H1 (cell line): ENCODE measurements around the gene NIN.

Source experiments
- EZH2 ChIP-seq: fragments of 200-600 bp; sonication (generic); IDR thresholded peaks from 2 replicates; pipeline ENCODE4 v1.7.1; 2012; ENCODE audit warnings: low read depth, mild to moderate bottlenecking, moderate library complexity, low read length, inconsistent platforms; ENCODE audit not compliant: severe bottlenecking
- HDAC2 ChIP-seq, 2 experiments: fragments of 300-600 bp in 1 of 2; sonication (generic) in 1 of 2; IDR thresholded peaks; 2 replicates each; pipeline ENCODE4 v1.6.1; 2011 to 2012; ENCODE audit warnings: low read depth in 2 of 2, low read length in 2 of 2, mild to moderate bottlenecking in 2 of 2, moderate library complexity in 2 of 2, borderline replicate concordance in 1 of 2, inconsistent platforms in 1 of 2
- HDAC6 ChIP-seq: IDR thresholded peaks from one replicate; pipeline ENCODE4 v1.7.1; 2012; ENCODE audit warnings: low read depth, mild to moderate bottlenecking, inconsistent platforms, low read length, moderate library complexity
- JUND ChIP-seq: IDR thresholded peaks from 2 replicates; pipeline ENCODE4 v1.6.1; 2011; ENCODE audit warnings: mild to moderate bottlenecking, improper control_type of control experiment, low read length
- MAFK ChIP-seq: IDR thresholded peaks from 2 replicates; pipeline ENCODE4 v1.6.1; 2012; ENCODE audit warnings: low read depth, mild to moderate bottlenecking, improper control_type of control experiment, low read length
- POLR2A ChIP-seq, 2 experiments: IDR thresholded peaks; 1 replicate in 1 of 2; 2 replicates in 1 of 2; pipeline ENCODE4 v1.6.1; 2011; ENCODE audit warnings: low read depth in 2 of 2, low read length in 2 of 2, mild to moderate bottlenecking in 2 of 2; ENCODE audit errors: control extremely low read depth in 1 of 2
- POLR2AphosphoS5 ChIP-seq: IDR thresholded peaks from 2 replicates; pipeline ENCODE4 v1.6.1; 2011; ENCODE audit warnings: low read depth, low read length
- SP1 ChIP-seq: IDR thresholded peaks from 2 replicates; pipeline ENCODE4 v1.6.1; 2011; ENCODE audit warnings: low read depth, low read length
- TF ChIP-seq, protein P1 (sequence below), 3 experiments: IDR thresholded peaks; 1 replicate in 2 of 3; 2 replicates in 1 of 3; pipeline versions ENCODE4 v1.5.1 to v1.6.1; 2011; ENCODE audit warnings: low read length in 3 of 3, mild to moderate bottlenecking in 3 of 3, inconsistent platforms in 2 of 3, low read depth in 1 of 3, moderate library complexity in 1 of 3; ENCODE audit not compliant: insufficient read depth in 1 of 3; ENCODE audit errors: control extremely low read depth in 1 of 3
- TF ChIP-seq, protein P2 (sequence below): IDR thresholded peaks from 2 replicates; pipeline ENCODE4 v1.6.1; 2012; ENCODE audit warnings: inconsistent platforms

DNA sequence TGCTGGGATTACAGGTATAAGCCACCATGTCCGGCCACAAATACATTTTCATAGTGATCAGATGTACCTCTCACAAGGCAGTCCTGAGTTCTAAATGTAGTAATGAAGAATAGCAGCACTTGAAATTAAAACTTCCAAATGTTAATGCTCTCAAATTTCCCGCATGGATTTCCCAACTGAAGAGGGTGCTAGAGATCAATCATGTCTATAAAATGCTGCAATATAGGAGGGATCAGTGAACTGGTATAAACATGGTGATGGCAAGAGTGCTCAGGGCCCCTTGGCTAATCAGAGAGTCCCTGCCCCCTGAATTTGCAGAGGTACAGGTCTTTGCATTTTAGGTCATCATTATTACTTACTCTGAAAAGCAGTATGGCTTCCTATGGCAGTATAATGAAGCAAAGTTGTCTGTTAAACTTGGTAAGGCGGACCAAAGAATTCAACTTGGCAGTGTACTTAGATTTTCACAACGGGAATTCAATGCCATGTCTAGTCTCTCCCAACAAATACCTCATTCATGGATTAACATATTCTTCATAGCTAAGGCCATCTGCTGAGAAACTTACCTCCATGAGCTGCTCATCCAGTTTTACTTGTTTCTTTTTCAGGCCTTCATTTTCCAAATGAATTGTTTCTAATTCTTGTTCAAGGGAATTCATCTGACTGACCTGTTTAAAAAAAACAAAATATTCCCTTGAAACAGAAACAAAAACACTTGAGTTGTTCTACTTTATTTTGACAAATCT is 95.8 kb downstream of the NIN start:
- TF ChIP-seq HDAC2 (IDR thresholded peaks at IDR 0.05; ENCODE audit: borderline replicate concordance in 1 of 2, low read depth in 2 of 2, low read length in 2 of 2) = no peak
- TF ChIP-seq EZH2 = no peak
- TF ChIP-seq, protein P1, sequence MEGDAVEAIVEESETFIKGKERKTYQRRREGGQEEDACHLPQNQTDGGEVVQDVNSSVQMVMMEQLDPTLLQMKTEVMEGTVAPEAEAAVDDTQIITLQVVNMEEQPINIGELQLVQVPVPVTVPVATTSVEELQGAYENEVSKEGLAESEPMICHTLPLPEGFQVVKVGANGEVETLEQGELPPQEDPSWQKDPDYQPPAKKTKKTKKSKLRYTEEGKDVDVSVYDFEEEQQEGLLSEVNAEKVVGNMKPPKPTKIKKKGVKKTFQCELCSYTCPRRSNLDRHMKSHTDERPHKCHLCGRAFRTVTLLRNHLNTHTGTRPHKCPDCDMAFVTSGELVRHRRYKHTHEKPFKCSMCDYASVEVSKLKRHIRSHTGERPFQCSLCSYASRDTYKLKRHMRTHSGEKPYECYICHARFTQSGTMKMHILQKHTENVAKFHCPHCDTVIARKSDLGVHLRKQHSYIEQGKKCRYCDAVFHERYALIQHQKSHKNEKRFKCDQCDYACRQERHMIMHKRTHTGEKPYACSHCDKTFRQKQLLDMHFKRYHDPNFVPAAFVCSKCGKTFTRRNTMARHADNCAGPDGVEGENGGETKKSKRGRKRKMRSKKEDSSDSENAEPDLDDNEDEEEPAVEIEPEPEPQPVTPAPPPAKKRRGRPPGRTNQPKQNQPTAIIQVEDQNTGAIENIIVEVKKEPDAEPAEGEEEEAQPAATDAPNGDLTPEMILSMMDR (IDR thresholded peaks at IDR 0.05; ENCODE audit: control extremely low read depth in 1 of 3, insufficient read depth in 1 of 3, low read depth in 1 of 3, low read length in 3 of 3) = no peak
- TF ChIP-seq, protein P2, sequence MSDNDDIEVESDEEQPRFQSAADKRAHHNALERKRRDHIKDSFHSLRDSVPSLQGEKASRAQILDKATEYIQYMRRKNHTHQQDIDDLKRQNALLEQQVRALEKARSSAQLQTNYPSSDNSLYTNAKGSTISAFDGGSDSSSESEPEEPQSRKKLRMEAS = no peak
- no peak for TF ChIP-seq POLR2AphosphoS5
- TF ChIP-seq JUND = no peak
- TF ChIP-seq POLR2A (IDR thresholded peaks at IDR 0.05; ENCODE audit: control extremely low read depth in 1 of 2, low read depth in 2 of 2, low read length in 2 of 2) = no peak
- TF ChIP-seq MAFK = no peak
- TF ChIP-seq SP1 = no peak
- TF ChIP-seq HDAC6 = no peak
